HTR-8/SVneo (cell line): ENCODE measurements around the gene NIP7.

Experiments
- DNase-seq: peaks from one replicate; pipeline ENCODE4 v3.0.0; 2011; ENCODE audit warnings: low spot score, mixed read lengths; ENCODE audit not compliant: insufficient read length
- FAIRE-seq: peaks from 2 replicates; lab custom pipeline; 2011; peaks lifted over from hg19 to GRCh38; lab: Jason Lieb, UNC

NIP7 gene

GRCh38 chr16:69318177-69318910 is 21.2 kb upstream of the NIP7 start:
- DNase-seq = no peak
- FAIRE-seq = no peak

- DNase-seq (no peak), FAIRE-seq (no peak)
Measured at GRCh38 chr16:69318911-69319289, 20.7 kb upstream of the NIP7 start.

- FAIRE-seq = no peak
- no peak for DNase-seq
Measured at GRCh38 chr16:69319381-69319780, 20.2 kb upstream of the NIP7 start.

DNA sequence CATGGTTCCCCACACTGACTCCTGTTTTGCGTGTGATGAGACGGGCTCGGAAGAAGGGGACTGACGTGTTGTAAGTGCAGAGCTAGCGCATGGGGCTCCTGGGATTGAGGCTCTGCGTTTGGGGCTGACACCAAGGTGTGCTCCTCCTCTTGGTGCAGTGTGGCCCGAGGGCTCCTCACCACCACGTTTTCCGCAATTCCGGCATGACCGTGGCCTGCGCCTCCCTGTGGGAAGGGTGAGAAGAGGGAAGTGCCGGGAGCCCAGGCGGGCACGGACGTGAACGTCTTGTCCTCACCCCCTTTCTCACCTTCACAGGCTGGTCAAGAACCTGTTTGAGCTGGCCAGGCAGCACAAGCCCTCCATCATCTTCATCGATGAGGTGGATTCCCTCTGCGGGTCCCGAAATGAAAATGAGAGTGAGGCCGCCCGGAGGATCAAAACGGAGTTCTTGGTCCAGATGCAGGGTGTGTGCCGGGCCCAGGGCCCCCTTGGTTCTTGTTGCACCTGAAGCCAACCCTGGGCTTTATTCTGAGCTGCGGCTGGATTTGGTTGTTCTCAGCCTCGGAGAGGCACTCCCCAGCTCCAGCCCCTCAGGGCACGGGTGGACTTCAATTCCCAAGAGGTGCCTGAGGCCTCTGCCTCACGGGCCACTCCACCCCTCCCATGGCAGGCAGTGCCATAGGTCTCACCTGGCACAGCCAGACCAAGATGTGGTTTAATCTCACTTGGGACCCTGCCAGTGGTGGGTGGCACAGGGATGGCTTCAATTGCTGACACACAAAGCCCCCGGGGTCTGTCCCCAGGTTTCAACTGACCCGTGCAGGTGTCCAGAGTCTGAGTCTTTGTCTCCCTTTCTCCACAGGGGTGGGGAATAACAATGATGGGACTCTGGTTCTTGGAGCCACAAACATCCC is 19.5 kb upstream of the NIP7 start:
- DNase-seq (no peak), FAIRE-seq (no peak)

GRCh38 chr16:69320740-69321073 is 18.9 kb upstream of the NIP7 start:
- FAIRE-seq (no peak), DNase-seq (no peak)

DNA sequence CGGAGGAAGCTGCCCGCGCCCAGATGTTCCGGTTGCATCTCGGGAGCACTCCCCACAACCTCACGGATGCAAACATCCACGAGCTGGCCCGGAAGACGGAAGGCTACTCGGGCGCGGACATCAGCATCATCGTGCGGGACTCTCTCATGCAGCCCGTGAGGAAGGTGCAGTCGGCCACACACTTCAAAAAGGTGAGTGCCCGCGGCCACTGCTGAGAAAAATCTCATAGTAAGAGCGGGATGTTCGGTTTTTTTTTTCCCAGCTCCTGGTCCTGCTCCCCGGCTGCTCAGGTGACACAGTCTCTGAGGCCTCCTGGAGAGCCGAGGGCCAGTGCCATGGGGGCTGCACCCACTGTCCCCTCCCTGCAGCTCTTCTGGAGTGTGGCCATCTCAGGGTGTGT is 18.5 kb upstream of the NIP7 start:
- FAIRE-seq = no peak
- no peak for DNase-seq

- FAIRE-seq (no peak), DNase-seq (no peak)
Measured at GRCh38 chr16:69322343-69322742, 17.2 kb upstream of the NIP7 start.

- DNase-seq = no peak
- FAIRE-seq = no peak
Measured at GRCh38 chr16:69323415-69323814, 16.2 kb upstream of the NIP7 start.

DNA sequence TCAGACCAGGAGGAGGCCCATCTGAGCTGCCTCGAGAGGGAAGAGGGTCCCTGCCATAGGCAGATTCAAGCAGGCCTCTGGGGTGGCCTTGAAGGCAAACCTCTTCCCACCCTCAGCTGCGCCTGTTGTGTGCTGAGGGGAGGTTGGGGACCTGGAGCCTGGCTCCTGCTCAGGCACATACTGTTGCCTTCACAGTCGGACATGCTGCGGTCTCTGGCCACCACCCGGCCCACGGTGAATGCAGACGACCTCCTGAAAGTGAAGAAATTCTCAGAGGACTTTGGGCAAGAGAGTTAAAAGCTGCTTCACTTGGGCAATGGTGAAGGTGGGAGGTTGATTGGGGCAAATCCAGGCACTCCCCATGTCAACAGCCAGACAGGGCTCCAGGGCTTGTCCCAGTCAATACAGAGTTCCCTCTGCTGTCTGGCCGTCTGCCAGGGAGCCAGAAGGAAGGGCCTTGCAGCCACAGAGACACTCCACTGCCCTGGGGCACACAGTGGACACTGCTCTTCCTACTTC is 15.5 kb upstream of the NIP7 start:
- FAIRE-seq = no peak

GRCh38 chr16:69324585-69325253 is 14.9 kb upstream of the NIP7 start:
- FAIRE-seq = no peak
- no peak for DNase-seq

More for the DNA sequence above, 15.5 kb upstream of the NIP7 start:
- DNase-seq = no peak

GRCh38 chr16:69325784-69326171 is 13.8 kb upstream of the NIP7 start:
- DNase-seq = no peak
- no peak for FAIRE-seq

DNA sequence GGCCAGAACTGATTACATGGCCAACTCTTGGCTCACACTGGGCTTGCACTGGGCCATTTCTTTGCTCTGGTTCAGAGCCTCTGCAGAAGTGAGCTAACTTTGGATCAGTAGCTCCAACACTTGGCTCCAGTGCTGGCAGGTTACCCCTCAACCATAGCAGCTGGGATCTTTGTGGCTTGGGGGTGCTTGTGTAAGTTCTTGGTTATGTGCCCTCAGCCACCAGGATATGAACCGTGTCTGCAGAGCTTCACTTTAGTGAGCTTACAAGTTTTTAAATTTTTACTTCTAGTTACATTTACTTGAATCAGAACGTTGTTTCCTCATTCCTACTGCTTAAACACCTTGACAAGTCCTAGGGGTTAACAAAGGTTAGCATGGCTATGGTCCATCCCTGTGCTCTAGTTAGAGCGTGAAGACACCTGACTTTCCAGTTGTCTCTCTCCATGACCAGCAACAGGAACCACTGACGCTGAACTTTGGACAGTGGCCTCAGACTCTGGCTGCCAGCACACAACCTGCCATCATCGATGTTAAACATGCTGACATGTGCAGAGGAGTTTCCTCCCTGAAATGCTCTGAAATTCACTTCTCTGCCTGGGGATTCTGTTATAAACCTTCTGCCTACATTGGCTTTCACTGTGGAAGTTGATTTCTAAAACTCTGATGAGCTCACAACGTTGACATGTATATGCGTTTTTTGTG is 13.2 kb upstream of the NIP7 start:
- FAIRE-seq (no peak), DNase-seq (no peak)

DNA sequence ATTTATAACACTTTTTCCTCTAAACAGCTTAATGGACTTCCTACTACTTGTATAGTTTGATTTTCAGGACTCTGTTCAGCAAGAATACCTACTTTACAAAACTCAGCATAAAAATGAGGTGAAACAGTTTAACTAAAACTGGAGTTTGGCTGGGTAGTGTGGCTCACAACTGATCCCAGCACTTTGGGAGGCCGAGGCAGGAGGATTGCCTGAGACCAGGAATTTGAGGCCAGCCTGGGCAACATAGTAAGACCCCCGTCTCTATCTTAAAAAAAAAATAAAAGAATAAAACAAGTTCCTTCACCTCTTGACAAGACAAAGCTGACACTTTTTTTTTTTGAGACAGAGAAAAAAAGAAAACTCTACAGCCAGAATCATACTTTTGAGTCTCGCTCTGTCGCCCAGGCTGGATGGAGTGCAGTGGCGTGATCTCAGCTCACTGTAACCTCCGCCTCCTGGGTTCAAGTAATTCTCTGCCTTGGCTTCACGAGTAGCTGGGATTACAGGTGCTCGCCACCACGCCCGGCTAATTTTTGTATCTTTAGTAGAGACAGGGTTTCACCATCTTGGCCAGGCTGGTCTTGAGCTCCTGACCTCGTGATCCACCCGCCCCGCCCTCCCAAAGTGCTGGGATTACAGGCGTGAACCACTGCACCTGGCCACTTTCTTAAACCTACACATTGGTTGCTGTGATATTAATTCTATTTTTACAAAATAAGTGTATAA is 11.8 kb upstream of the NIP7 start:
- FAIRE-seq (no peak), DNase-seq (no peak)

DNA sequence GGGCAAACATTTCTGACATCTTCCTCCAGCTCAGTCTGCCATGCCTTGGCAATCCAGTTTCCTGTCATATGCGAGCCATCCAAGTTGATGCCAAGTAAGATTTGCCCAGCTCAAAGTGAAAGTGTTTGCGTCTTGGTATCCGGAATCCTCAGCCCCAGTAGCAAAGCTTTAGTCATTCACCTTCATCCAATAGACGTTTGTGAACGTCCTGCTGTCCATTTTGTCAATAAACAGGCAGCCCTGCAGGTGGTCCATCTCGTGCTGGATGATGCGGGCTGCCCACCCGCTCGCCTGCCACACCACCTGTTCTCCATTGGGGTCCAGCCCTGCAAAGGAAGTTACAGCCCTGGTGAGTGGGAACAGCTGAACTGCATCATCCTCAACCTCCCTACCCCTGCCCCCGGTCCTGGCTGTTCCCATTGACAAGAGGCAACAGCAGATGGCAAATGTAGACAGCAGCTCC is 10.7 kb upstream of the NIP7 start:
- FAIRE-seq = no peak
- DNase-seq = no peak

DNA sequence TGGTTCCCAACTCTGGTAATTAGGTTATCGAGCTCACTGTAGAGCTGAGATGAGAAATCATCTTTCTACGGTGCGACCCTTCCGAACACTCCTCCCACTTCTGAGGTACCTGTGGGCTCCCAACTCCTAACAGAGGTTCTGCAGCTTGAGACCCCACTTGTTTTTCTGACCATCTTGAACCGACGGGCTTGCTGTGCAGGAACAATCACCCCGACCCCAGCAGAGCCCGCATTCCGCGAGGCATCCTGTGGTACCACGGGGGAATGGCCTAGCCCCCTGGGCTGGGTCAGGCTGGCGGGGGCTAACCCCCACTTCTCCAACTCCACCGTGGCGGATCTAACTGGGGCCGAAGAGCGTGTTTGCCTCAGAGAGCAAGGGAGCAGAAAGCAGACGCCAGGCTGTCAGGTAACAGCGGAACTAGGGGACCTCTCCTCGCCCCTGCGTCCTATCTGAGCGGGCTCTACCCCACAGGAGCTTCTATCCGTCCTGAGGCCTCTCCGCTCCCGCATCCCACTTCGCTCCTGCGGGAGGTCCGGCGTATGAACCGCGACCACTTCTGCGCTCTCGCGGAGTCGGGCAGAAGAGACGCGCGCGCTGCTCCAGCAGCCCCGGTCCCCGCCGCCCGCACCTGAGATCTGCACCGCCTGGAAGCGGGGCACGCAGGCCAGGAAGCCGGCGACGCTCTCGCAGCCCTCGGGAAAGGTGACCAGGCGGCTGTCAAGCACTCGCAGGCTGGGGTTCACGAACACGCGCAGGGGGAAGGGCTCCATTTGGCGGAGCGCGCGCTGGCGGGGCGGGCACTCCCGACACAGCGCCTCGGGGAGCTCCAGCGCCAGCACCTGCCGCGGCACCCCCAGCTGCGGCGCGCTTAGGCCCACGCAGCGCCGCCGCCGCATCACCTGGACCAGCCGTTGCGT is 9.9 kb upstream of the NIP7 start:
- FAIRE-seq = no peak

GRCh38 chr16:69330286-69331109 is 9.1 kb upstream of the NIP7 start, which contains the start of gene PDF:
Gene PDF (minus strand): TSS chr16:69330588. CDS start chr16:69330570, 18 bp downstream.
- DNase-seq (peak; percentile 97), FAIRE-seq (peak; percentile 95)

More for the DNA sequence above, 9.9 kb upstream of the NIP7 start:
- DNase-seq = peak; percentile 30

- FAIRE-seq = no peak
- DNase-seq = no peak
Measured at GRCh38 chr16:69334696-69335095, 4.9 kb upstream of the NIP7 start.
